Central memory CD8-positive, alpha-beta T cell (primary cell): ENCODE results near the gene STEAP3.

Source experiments
- ATAC-seq: fragments of 150-1000 bp; cut with Tn5 transposase; replicated peaks from 2 replicates; pipeline ENCODE4 v1.10.0; 2022; ENCODE audit warnings: mild to moderate bottlenecking, moderate FRiP score, moderate number of reproducible peaks; ENCODE audit not compliant: poor library complexity, severe bottlenecking; ENCODE audit errors: extremely low read depth
- DNase-seq, 2 donors: peaks; one replicate each; pipeline ENCODE4 v3.0.0; 2021; ENCODE audit warnings: low spot score in 2 of 2
- H3K27ac Mint-ChIP-seq: one replicate; pipeline ENCODE4 v1.8.0; 2022; ENCODE audit warnings: low read depth, mild to moderate bottlenecking, moderate library complexity, mixed read lengths
- H3K27me3 Mint-ChIP-seq: one replicate; pipeline ENCODE4 v1.8.0; 2022; ENCODE audit warnings: mixed read lengths
- H3K36me3 Mint-ChIP-seq: one replicate; pipeline ENCODE4 v1.8.0; 2022; ENCODE audit warnings: mild to moderate bottlenecking, moderate library complexity, mixed read lengths; ENCODE audit not compliant: insufficient read depth
- H3K4me1 Mint-ChIP-seq: one replicate; pipeline ENCODE4 v1.8.0; 2022; ENCODE audit warnings: mixed read lengths
- H3K4me3 Mint-ChIP-seq: one replicate; pipeline ENCODE4 v1.8.0; 2022; ENCODE audit warnings: mild to moderate bottlenecking, moderate library complexity, mixed read lengths
- H3K9me3 Mint-ChIP-seq: one replicate; pipeline ENCODE4 v1.8.0; 2022; ENCODE audit warnings: mixed read lengths

Gene STEAP3

DNA sequence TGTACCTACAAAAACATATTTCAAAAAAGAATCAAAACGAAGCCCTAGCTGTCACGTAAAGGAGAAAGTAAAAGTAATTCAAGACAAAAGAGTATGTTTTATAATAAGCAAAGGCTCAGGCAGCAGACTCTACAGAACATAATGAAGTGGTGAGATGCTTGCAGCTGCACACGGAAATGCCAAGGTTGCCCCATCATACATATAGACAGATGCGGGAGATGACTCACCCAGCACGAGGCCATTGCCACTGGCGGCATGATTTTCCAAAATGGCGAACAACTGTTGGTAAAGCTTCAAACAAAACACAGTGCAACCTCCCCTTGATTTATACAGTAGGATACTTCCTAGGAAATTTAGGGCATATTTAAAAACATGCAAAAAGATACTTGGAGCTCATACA lies 39.1 kb upstream of the STEAP3 start:
- no peak overlapping the region for H3K4me3 Mint-ChIP-seq
- no peak overlapping the region for H3K27ac Mint-ChIP-seq
- H3K4me1 Mint-ChIP-seq = no peaks in the 10 kb centered on the region
- peaks cover 12% of the 10 kb centered on the region for H3K27me3 Mint-ChIP-seq
- ATAC-seq = no peak
- H3K36me3 Mint-ChIP-seq = no peaks in the 10 kb centered on the region
- DNase-seq = no peak
- H3K9me3 Mint-ChIP-seq = no peaks in the 10 kb centered on the region

DNA sequence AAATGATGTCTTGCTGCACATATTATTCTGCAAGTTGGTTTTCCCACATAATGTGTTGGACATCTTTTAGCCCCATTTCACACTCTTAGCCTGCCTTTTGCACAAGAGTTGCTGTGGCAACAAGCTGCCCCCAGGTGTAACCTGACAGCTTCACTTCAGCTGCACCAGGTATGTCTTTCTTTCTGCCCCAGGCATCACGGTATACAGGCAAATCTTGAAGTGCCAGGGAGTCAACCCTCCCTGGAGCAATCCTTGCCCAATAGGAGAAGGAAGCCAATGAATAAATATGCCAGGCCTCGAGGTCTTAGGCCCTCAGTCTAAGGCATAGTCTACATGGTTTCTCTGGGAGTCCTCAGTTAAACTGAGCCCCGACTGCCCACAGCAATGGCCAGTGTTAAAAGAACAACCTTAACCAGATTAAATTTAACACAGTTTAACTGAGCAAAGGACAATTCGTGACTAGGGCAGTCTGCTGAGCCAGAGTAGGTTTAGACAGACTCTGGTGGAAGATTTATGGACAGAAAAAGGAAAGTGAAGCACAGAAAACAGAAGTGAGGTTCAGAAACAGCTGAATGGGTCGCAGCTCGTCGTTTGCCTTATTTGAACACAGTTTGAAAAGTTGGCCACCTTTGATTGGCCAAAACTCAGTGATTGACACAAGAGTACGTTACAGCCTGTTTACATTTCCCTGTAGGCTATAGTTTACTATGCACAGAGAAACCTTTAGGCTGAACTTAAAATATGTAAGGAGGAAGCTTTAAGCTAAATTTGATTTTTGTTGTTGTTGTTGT lies 33.1 kb upstream of the STEAP3 start:
- Mint-ChIP-seq H3K36me3 (no peaks in the 10 kb centered on the region), H3K9me3 (no peaks in the 10 kb centered on the region), H3K27me3 (peaks cover 68% of the 10 kb centered on the region), H3K4me3 (no peak overlapping the region), H3K27ac (no peak overlapping the region), H3K4me1 (no peaks in the 10 kb centered on the region)
- DNase-seq = no peak
- no peak for ATAC-seq

DNA sequence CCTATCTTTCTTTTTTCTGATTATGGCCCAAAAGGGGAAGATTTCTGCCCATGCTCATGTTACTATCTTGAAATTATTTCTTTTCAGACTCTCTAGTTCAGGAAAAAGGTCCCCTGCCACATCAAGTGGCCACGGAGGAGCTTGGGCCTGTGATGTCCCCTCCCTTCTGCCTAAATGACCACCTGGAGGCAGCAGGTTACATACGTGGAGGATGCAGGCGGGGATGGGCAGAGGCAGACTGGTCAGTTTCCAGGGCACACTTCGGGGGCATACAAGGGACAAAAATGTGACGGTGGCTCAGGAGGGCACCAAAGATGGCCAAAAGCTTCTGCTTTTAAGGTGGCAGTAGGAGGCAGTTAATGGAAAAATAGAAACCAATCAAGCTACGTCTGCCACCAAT lies 30.7 kb upstream of the STEAP3 start:
- peaks cover 80% of the 10 kb centered on the region for H3K27me3 Mint-ChIP-seq
- no peak overlapping the region for H3K27ac Mint-ChIP-seq
- no peaks in the 10 kb centered on the region for H3K36me3 Mint-ChIP-seq
- H3K4me3 Mint-ChIP-seq = no peak overlapping the region
- ATAC-seq (no peak), DNase-seq (no peak)
- no peaks in the 10 kb centered on the region for H3K4me1 Mint-ChIP-seq
- H3K9me3 Mint-ChIP-seq = no peaks in the 10 kb centered on the region

DNA sequence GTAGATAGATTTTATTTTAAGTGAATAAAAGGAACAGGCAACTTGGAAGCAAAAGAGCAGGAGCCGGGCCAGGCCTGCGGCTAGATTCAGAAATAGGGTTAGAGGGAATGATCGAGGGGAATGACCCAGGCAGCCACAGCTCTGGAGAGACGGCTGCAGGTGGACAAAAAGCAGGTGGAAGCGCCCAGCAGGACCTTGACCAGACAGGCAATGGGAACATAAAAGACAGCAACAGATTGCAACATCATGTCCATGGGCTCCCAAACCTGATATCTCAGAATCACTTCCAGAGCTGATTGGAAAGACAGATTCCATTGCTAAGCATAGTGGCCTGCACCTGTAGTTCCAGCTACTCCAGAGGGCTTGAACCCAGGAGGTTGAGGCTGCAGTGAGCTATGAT lies 28.6 kb upstream of the STEAP3 start:
- no peak for DNase-seq
- H3K36me3 Mint-ChIP-seq = no peaks in the 10 kb centered on the region
- H3K27me3 Mint-ChIP-seq = peaks cover 78% of the 10 kb centered on the region
- H3K9me3 Mint-ChIP-seq = no peaks in the 10 kb centered on the region
- no peak overlapping the region for H3K4me3 Mint-ChIP-seq
- no peaks in the 10 kb centered on the region for H3K4me1 Mint-ChIP-seq
- no peak overlapping the region for H3K27ac Mint-ChIP-seq
- ATAC-seq = no peak

DNA sequence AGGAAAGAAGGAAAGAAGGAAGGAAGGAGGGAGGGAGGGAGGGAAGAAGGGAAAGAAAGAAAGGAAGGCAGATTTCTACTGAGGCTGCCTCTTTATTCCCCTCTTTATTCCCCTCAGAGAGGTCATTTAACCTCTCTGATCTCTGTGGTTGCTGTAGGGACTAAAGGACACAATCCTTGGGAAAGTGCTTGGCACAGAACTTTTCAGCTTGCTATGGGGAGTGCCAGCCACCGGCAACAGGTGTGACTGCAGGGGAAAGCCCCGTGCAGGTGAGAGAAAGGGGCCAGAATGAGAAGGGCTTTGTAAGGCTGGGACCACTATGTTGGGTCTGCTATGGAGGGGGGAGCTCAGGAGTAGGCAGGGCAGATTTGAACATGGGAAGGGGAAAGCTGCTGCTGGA lies 27.7 kb upstream of the STEAP3 start:
- Mint-ChIP-seq H3K27me3 (peaks cover 77% of the 10 kb centered on the region), H3K4me1 (no peaks in the 10 kb centered on the region), H3K4me3 (no peak overlapping the region), H3K36me3 (no peaks in the 10 kb centered on the region), H3K9me3 (no peaks in the 10 kb centered on the region), H3K27ac (no peak overlapping the region)
- DNase-seq = no peak
- no peak for ATAC-seq

DNA sequence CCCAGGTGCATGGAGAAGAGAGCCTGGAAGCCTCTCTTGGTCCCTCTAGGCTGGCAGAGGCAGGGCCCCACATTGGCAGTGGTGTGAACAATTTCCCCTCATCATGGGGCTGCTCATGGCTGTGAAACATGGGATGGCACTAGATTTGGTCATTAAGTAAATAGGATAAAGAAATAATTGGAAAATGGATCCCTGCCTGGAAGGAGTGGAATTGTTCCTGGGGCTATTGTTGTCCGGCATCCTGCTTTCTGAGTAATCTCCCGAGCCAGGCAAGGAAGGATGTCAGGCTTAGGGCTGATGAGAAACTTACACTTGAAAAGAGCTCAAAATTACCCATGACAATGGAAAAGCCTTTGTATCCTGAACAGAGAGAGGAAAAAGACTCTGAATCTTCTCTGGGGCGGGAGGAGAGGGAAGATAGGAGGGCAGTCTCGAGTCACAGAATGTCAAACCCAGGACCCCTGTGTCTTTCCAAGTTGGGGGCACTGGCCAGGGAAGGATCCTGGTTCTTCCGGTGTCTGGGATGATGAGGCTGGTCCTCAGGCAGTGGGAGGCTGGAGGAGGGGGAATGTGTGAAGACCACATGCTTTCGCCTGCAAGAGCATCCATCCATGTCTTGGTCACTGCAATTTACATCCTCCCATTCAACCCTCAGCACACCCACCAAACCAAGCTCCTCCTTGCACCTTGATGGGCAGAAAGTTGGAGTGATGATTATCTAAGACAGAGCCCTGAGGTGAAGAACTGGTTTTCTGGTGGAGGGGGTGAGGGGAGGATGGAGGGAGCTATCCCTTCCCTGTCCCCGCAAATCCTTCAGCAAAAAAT lies 27.1 kb upstream of the STEAP3 start:
- Mint-ChIP-seq H3K27me3 (peaks cover 78% of the 10 kb centered on the region), H3K4me3 (no peak overlapping the region), H3K9me3 (no peaks in the 10 kb centered on the region), H3K36me3 (no peaks in the 10 kb centered on the region), H3K27ac (no peak overlapping the region), H3K4me1 (no peaks in the 10 kb centered on the region)
- DNase-seq = no peak
- no peak for ATAC-seq

DNA sequence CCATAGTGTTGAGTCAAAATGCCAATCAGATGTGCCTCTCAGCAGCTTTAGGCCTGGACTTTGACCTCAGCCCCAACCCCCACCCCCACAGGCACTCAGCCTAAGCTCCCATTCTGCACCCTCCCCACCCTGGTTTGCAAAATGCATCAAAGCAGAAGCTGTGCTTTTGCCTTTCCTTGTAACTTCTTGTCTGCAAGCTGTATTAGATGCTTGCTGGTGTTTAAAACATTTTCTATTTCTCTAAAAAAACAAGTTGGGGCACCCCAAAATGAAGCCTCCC lies 26.6 kb upstream of the STEAP3 start:
- Mint-ChIP-seq H3K36me3 (no peaks in the 10 kb centered on the region), H3K27me3 (peaks cover 73% of the 10 kb centered on the region), H3K27ac (no peak overlapping the region), H3K4me1 (no peaks in the 10 kb centered on the region), H3K9me3 (no peaks in the 10 kb centered on the region), H3K4me3 (no peak overlapping the region)
- DNase-seq = no peak
- ATAC-seq = no peak

DNA sequence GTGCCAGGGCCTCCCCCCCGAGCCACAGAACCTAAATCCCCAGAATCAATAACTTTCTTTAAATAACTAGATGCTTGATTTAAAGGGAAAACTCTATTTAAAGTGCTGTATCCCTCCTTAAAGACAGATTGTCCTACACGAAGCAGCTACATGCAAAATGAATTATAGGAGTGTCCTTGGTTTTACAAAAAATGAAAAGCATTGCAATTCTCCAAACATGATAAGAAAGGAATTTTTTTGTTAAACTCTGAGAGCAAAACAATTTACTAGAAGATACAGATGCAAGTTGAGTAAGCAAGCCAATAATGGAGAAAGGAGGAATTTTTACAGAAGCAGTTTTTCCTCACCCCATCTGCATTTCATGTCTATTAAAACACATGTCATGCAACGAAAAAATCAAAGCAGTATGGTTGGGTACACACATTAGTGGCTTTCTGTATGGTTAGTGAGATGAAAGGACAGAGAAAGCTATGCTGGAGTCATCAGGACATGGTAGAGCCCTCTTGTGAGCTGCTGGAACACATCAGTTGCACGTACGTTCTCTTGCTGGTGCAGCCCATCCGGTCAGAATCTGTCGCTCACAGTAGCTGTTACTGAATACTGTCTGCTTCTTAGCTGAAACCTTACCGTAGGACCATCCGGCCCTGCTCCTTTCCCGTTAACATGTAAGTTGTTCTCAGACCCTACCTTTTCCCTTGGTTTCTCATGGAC lies 25.9 kb upstream of the STEAP3 start:
- Mint-ChIP-seq H3K27ac (no peak overlapping the region), H3K27me3 (peaks cover 67% of the 10 kb centered on the region), H3K4me3 (no peak overlapping the region), H3K9me3 (no peaks in the 10 kb centered on the region), H3K4me1 (no peaks in the 10 kb centered on the region), H3K36me3 (no peaks in the 10 kb centered on the region)
- DNase-seq (no peak), ATAC-seq (no peak)

DNA sequence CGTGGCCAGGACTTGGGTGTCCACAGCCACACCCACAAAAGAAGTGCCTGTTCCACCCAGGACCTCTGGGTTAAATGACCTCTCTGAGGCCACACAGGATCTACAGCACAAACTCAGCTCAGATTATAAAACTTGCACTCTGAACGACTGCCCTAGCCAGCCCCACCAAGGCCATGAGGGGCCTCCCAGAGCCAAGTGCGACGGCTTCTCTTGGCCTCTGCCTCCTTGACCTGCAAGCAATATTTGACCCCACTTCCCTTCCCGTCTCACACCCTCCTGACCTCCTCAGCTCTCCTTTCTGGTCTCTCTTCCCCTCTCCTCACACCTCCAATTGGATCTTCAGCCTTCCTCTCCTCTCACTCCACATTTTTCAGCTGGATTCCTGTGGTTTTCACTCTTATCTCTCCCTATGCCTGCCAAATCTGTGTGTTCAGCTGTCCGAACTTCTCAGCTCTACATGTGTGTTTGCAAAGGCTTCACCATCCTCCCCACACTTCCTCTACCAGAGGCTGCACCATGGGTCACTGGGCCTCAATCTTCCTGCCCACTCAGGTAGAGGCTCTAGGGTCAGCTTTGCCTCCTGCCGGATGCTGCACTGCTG lies 25.3 kb upstream of the STEAP3 start:
- Mint-ChIP-seq H3K9me3 (no peaks in the 10 kb centered on the region), H3K27me3 (peaks cover 60% of the 10 kb centered on the region), H3K4me1 (no peaks in the 10 kb centered on the region), H3K36me3 (no peaks in the 10 kb centered on the region), H3K27ac (no peak overlapping the region), H3K4me3 (no peak overlapping the region)
- DNase-seq (no peak), ATAC-seq (no peak)

DNA sequence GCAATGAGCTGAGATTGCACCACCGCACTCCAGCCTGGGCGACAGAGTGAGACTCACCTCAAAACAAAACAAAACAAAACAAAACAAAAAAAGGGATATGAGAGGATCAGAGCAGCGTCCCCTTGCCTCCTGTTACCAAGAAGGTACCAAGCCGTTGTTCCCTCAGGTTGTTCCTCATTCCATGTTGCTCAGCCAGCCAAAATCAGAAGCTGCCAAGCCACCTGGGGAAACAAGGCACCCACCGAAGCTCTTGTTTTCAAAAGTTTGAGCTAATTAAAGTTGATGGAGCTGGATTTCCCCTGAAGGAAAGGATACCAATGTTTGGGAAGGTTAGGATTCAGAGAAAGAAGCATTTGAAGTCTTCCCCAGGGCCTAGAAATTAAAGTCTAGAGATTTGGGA lies 21.8 kb upstream of the STEAP3 start:
- DNase-seq = no peak

DNA sequence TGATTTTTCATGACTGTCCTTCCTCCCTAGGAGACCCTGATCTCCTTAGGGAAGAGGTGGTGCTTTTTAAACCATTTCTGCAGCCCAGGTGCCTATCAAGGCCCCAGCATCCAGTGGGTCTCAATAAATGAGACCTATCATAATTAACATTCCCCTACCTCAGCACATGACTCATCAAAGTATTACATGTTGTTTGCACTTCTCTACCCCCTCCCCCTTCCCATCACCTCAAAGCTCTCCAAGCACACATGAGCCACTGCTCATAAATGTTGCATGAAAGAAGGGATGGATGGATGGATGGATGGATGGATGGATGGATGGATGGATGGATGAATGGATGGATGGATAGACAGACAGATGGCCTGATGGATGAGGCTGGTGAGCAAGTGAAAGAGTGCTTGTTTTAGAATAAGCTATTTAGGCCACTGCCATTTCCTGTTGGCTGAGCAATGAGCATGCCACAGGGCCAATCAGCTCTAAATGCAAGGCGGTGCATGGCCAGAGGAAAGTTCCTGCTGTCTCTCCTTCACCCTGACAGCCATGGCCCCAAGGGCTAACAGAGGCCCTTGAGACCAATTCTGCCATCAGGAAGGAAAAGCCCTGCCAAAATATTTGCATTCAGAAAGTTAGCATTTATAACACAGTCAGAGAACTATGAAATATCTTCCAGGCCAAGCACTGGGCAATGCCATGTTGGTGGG lies 20.9 kb upstream of the STEAP3 start:
- Mint-ChIP-seq H3K36me3 (no peaks in the 10 kb centered on the region), H3K27ac (no peak overlapping the region), H3K4me1 (no peaks in the 10 kb centered on the region), H3K27me3 (peaks cover 28% of the 10 kb centered on the region), H3K9me3 (no peaks in the 10 kb centered on the region), H3K4me3 (no peak overlapping the region)
- DNase-seq (no peak), ATAC-seq (no peak)

More for the DNA sequence above, 21.8 kb upstream of the STEAP3 start:
- peaks cover 29% of the 10 kb centered on the region for H3K27me3 Mint-ChIP-seq
- no peaks in the 10 kb centered on the region for H3K4me1 Mint-ChIP-seq
- ATAC-seq = no peak
- no peaks in the 10 kb centered on the region for H3K9me3 Mint-ChIP-seq
- no peak overlapping the region for H3K27ac Mint-ChIP-seq
- no peak overlapping the region for H3K4me3 Mint-ChIP-seq
- H3K36me3 Mint-ChIP-seq = no peaks in the 10 kb centered on the region

DNA sequence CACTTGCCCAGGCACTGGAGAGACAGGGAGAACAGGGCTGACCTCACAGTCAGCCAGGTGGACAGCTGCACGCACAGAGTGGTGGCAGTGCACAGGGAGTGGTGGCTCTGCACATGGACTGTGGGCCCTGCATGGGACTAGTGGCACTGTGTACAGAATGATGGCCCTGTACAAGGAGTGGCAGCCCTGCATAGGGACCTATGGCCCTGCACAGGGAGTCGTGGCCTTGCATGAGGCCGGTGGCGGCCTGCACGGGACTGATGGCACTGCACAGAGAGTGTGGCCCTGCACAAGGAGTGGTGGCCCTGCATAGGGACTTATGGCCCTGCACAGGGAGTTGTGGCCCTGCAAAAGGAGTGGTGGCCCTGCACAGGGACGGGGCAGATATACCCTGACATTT lies 19.1 kb upstream of the STEAP3 start:
- Mint-ChIP-seq H3K9me3 (no peaks in the 10 kb centered on the region), H3K4me1 (no peaks in the 10 kb centered on the region)
- ATAC-seq = no peak

More for the DNA sequence above, 19.1 kb upstream of the STEAP3 start:
- peaks cover 11% of the 10 kb centered on the region for H3K27me3 Mint-ChIP-seq
- H3K36me3 Mint-ChIP-seq = no peaks in the 10 kb centered on the region
- no peak overlapping the region for H3K27ac Mint-ChIP-seq
- no peak overlapping the region for H3K4me3 Mint-ChIP-seq
- DNase-seq = no peak
